Measurements from ENCODE around the gene CELA2A. TPM values are rescaled to one million over a fixed set of nuclear protein-coding genes. Genes with fewer than 3 reads are reported as not detected.

The CELA2A gene
- polyA plus RNA-seq, 1 donor (not counting 4 experiments of a cell fraction or from before 2014, with no cell fraction given) = not detected

Other genes starting within 250 kb of the CELA2A start
- 0.09 to 0.18 TPM (median 0.12 TPM) in 3 replicates for gene FHAD1, start 209.5 kb upstream of the CELA2A start, polyA plus RNA-seq
- gene EFHD2, start 46.8 kb upstream of the CELA2A start, polyA plus RNA-seq = 45.6 to 69.3 TPM (median 47.6 TPM) in 3 replicates
- gene CTRC, start 18.3 kb upstream of the CELA2A start, polyA plus RNA-seq = not detected in 3 replicates
- not detected in 3 replicates for gene CELA2B, start 19.4 kb downstream of the CELA2A start, polyA plus RNA-seq
- gene CASP9, start 67.5 kb downstream of the CELA2A start, polyA plus RNA-seq = 4.4 to 5.2 TPM (median 4.8 TPM) in 3 replicates
- 12.8 to 15.5 TPM (median 13.7 TPM) in 3 replicates for gene DNAJC16, start 70.1 kb downstream of the CELA2A start, polyA plus RNA-seq
- gene AGMAT, start 128.3 kb downstream of the CELA2A start, polyA plus RNA-seq = 0.18 to 0.46 TPM (median 0.21 TPM) in 3 replicates
- gene DDI2, start 160.7 kb downstream of the CELA2A start, polyA plus RNA-seq = 7.8 to 12.6 TPM (median 11.5 TPM) in 3 replicates
- gene PLEKHM2, start 227.6 kb downstream of the CELA2A start, polyA plus RNA-seq = 30.0 to 51.0 TPM (median 32.1 TPM) in 3 replicates

Data from keratinocyte (primary cell).